Kidney (tissue), 14 donors: ENCODE data around the gene FBXO45. TPM values are rescaled to one million over a fixed set of nuclear protein-coding genes. Genes with fewer than 3 reads are reported as not detected.

Experiments used
- DNase-seq, 5 donors: peaks; one replicate each; pipeline ENCODE4 v3.0.0-alpha.2; 2013 to 2020
- FAIRE-seq: peaks from 2 replicates; lab custom pipeline; 2012; peaks lifted over from hg19 to GRCh38; lab: Jason Lieb, UNC
- H3K27ac ChIP-seq, 2 donors: one replicate each; pipeline ENCODE4 v1.7.0; 2013; ENCODE audit warnings: low read depth in 2 of 2, low read length in 2 of 2, inconsistent platforms in 1 of 2
- H3K27me3 ChIP-seq: one replicate; pipeline ENCODE4 v1.7.1; 2013; ENCODE audit warnings: low read length, inconsistent platforms; ENCODE audit not compliant: control insufficient read depth, insufficient read depth
- H3K36me3 ChIP-seq, 3 donors: one replicate each; pipeline versions ENCODE4 v1.7.0 to v1.7.1; 2013; ENCODE audit warnings: low read length in 3 of 3, control low read depth in 1 of 3, inconsistent platforms in 1 of 3; ENCODE audit not compliant: insufficient read depth in 3 of 3, control insufficient read depth in 2 of 3
- H3K4me1 ChIP-seq, 3 donors: one replicate each; pipeline versions ENCODE4 v1.7.0 to v1.7.1; 2013; ENCODE audit warnings: low read length in 3 of 3, inconsistent platforms in 1 of 3, low read depth in 1 of 3; ENCODE audit not compliant: control insufficient read depth in 2 of 3, insufficient read depth in 2 of 3
- H3K4me3 ChIP-seq, 3 donors: one replicate each; pipeline versions ENCODE4 v1.7.0 to v1.8.1; 2013; ENCODE audit warnings: low read length in 3 of 3, control low read depth in 1 of 3, inconsistent platforms in 1 of 3
- H3K9ac ChIP-seq, 3 donors: one replicate each; pipeline versions ENCODE4 v1.7.0 to v1.7.1; 2013; ENCODE audit warnings: low read length in 3 of 3, control low read depth in 1 of 3, inconsistent platforms in 1 of 3
- H3K9me3 ChIP-seq, 3 donors: one replicate each; pipeline versions ENCODE4 v1.7.0 to v1.7.1; 2013; ENCODE audit warnings: low read length in 3 of 3, control low read depth in 1 of 3, inconsistent platforms in 1 of 3; ENCODE audit not compliant: control insufficient read depth in 2 of 3, insufficient read depth in 1 of 3
- intact Hi-C: fragments of 100-400 bp; cut with DNase I; formaldehyde crosslinking; loops from one replicate; pipeline ENCODE4 v1.11.1; 2022
- polyA plus RNA-seq: library from polyadenylated mRNA; stranded (reverse); fragments of 350-450 nt; fragmentation: Illumina TruSeq; extraction: RNeasy Lipid Tissue Mini Kit (QIAGEN cat#74804); gene quantifications from one replicate; pipeline ENCODE4 v1.2.3, GENCODE V29; 2014; ENCODE audit warnings: low read depth, low replicate concordance; ENCODE audit not compliant: insufficient read depth
- total RNA-seq: library from RNA; stranded (reverse); fragmentation: NEBNext Ultra II Directional; extraction: Animal tissue kit (Norgen Biotek cat#: 25700); gene quantifications from one replicate; pipeline ENCODE4 v1.2.1, GENCODE V29; 2021
- TF ChIP-seq, protein P1 (sequence below): IDR thresholded peaks from 3 replicates; pipeline ENCODE4 v1.5.1; 2012; ENCODE audit warnings: mild to moderate bottlenecking, moderate library complexity, borderline replicate concordance; ENCODE audit not compliant: insufficient read depth; ENCODE audit errors: extremely low read depth
- donor health status: control.
- donor health status: control.
- donor health status: control.
- donor health status: control.
- donor health status: control.
- donor health status: DM: yes; HTN: yes; CAD: no.
- donor health status: Normal renal cell carcinoma (clear cell type).

Gene FBXO45
- total and polyA plus RNA-seq, 2 donors from 2014 or later, result 2.5 to 7.0 TPM

- no peaks in the 10 kb centered on the region for H3K9me3 ChIP-seq
- FAIRE-seq, result no peak
- H3K4me3 ChIP-seq, result no peak overlapping the region
- no peaks in the 10 kb centered on the region for H3K36me3 ChIP-seq
- intact Hi-C loops, result no loop called here
- no peaks in the 10 kb centered on the region for H3K4me1 ChIP-seq
- DNase-seq, result no peak
- TF ChIP-seq, protein P1, sequence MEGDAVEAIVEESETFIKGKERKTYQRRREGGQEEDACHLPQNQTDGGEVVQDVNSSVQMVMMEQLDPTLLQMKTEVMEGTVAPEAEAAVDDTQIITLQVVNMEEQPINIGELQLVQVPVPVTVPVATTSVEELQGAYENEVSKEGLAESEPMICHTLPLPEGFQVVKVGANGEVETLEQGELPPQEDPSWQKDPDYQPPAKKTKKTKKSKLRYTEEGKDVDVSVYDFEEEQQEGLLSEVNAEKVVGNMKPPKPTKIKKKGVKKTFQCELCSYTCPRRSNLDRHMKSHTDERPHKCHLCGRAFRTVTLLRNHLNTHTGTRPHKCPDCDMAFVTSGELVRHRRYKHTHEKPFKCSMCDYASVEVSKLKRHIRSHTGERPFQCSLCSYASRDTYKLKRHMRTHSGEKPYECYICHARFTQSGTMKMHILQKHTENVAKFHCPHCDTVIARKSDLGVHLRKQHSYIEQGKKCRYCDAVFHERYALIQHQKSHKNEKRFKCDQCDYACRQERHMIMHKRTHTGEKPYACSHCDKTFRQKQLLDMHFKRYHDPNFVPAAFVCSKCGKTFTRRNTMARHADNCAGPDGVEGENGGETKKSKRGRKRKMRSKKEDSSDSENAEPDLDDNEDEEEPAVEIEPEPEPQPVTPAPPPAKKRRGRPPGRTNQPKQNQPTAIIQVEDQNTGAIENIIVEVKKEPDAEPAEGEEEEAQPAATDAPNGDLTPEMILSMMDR, result no peak
- H3K9ac ChIP-seq, result no peak overlapping the region
- no peaks in the 10 kb centered on the region for H3K27me3 ChIP-seq
- H3K27ac ChIP-seq, result no peak overlapping the region
These were observed 31.9 kb downstream of the FBXO45 start for GRCh38 chr3:196600359-196600758.

- Histone ChIP-seq H3K36me3 (no peaks in the 10 kb centered on the region), H3K9me3 (no peaks in the 10 kb centered on the region), H3K4me1 (no peaks in the 10 kb centered on the region), H3K27me3 (no peaks in the 10 kb centered on the region), H3K4me3 (no peak overlapping the region), H3K27ac (no peak overlapping the region), H3K9ac (no peak overlapping the region)
- intact Hi-C loops, result no loop called here
- DNase-seq, result no peak
- TF ChIP-seq, protein P1, result no peak
- FAIRE-seq, result no peak
These were observed 34.2 kb downstream of the FBXO45 start for GRCh38 chr3:196602673-196603072.

- intact Hi-C loops, result no loop called here
- no peaks in the 10 kb centered on the region for H3K36me3 ChIP-seq
- H3K9ac ChIP-seq, result no peak overlapping the region
- H3K9me3 ChIP-seq, result no peaks in the 10 kb centered on the region
- no peak for FAIRE-seq
- DNase-seq, result peak in 1 of 5 donors; percentile 6
- TF ChIP-seq, protein P1, result no peak
- no peaks in the 10 kb centered on the region for H3K27me3 ChIP-seq
- H3K4me1 ChIP-seq, result no peaks in the 10 kb centered on the region
- H3K27ac ChIP-seq, result no peak overlapping the region
- H3K4me3 ChIP-seq, result no peak overlapping the region
These were observed 35.2 kb downstream of the FBXO45 start for GRCh38 chr3:196603683-196604082.

GRCh38 chr3:196604548-196604947 lies 36.1 kb downstream of the FBXO45 start:
- H3K27me3 ChIP-seq, result no peaks in the 10 kb centered on the region
- no peak for DNase-seq
- no peak overlapping the region for H3K9ac ChIP-seq
- no peaks in the 10 kb centered on the region for H3K4me1 ChIP-seq
- no peaks in the 10 kb centered on the region for H3K9me3 ChIP-seq
- FAIRE-seq, result no peak
- no peaks in the 10 kb centered on the region for H3K36me3 ChIP-seq
- H3K27ac ChIP-seq, result no peak overlapping the region
- TF ChIP-seq, protein P1, result no peak
- H3K4me3 ChIP-seq, result no peak overlapping the region
- intact Hi-C loops, result no loop called here
